Measurements from ENCODE around the gene DNLZ.
"Not testable (repeated sequence)": the region's sequence is repeated elsewhere in the genome, so short reads cannot be mapped to it uniquely, and the experiment has no call there.

Gene DNLZ

DNA sequence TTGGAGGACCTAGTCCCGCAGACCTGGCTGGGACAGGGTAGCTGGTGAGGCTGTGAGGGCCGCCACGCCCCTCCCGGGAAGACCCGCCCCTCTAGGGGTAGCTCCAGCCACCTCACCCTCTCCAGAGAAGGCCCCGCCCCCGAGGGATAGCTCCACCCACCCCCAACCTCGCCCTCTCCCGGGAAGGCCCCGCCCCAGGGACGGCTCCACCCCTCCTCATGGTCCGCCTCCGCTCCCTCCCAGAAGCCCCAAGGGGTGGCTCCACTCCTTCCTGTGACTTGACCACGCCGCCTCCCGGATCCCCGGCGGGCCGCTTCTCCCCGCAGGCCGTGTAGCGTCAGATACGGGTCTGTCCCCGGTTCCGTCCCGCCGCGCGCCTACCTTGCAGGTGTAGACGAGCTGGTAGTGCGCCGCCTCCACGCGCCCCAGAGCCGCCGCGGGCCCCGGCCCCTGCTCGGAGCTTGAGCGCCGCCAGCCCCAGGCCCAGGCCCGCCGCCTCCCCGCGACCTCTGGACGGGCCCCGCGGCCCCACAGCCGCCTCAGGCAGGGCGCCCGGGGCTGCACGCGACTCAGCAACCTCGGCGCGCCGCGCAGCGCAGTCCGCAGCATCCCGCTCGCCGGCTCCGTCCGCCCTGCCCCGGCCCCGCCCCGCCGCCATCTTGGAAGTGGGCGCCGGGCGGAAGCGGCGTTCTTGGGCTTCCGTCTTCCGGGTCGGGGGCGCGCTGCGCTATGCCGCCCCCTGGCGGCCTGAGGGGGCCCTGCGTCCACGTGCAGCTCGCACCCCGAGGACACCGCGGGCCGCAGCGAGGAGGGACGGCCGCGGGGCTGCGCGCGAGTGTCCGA is at the start of gene DNLZ:
TSS of gene DNLZ (minus strand) at position 639 of the 843 bp plus-strand sequence. CDS start at position 609, 30 bp downstream.
- Histone ChIP-seq H3K9ac (ENCODE audit: low read depth, low read length) (peak within 1 kb of the TSS; percentile 85), H3K36me3 (ENCODE audit: insufficient read depth, low read length) (no peaks in the 10 kb centered on the region), H3K4me1 (ENCODE audit: insufficient read depth, low read length) (peaks cover 4% of the 10 kb centered on the region; the same call in 1 of the 2 replicates), H3K9me3 (ENCODE audit: control insufficient read depth, insufficient read depth, low read length) (no peaks in the 10 kb centered on the region)

DNA sequence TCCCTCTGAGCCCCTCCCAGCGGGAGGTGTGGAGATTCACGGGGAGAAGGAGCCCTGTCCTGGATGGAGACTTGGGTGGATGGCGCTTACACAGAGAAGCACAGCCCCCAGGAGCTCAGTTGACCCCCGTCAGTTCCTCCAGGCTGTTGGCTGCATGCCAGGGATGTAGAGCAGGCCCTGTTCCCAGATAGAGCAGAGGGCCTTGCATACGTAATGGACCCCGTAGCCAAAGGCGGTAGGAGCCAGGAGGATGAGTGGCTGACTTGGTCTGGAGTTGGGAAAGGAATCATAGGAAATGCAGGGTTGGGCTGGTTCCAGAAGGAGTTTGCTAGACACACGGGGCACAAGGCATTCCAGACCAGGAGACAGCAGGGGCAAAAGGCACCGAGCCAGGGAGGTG is 49.4 kb upstream of the DNLZ start:
- Histone ChIP-seq H3K36me3 (ENCODE audit: insufficient read depth, low read length) (peaks cover 26% of the 10 kb centered on the region), H3K9me3 (ENCODE audit: control insufficient read depth, insufficient read depth, low read length) (no peaks in the 10 kb centered on the region), H3K9ac (ENCODE audit: low read depth, low read length) (no peak overlapping the region), H3K4me1 (ENCODE audit: insufficient read depth, low read length) (no peaks in the 10 kb centered on the region; the same call in 1 of the 2 replicates)

DNA sequence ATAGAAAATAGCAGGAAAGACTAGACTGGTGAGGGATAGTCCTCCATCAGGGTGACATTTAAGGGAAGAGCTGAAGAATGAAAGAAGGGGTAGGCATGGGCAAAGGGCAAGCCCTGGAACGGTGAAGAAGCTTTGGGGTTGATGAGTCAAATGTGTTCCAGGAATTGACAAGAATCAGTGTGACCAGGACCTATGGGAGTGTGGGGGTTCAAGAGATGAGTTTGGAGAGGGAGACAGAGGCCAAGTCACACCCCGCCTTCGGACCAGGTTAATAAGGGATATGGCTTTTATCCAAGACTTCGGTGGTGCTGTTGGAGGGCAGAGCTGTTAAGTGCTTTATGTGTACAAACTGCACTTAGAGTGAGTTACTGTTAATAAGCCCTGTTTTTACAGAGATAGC is 47.8 kb upstream of the DNLZ start:
- H3K9ac ChIP-seq (ENCODE audit: low read depth, low read length): peak overlapping the region; percentile 73
- H3K36me3 ChIP-seq (ENCODE audit: insufficient read depth, low read length): peaks cover 23% of the 10 kb centered on the region; the same call in 1 of the 2 replicates
- no peaks in the 10 kb centered on the region for H3K9me3 ChIP-seq (ENCODE audit: control insufficient read depth, insufficient read depth, low read length)
- H3K4me1 ChIP-seq (ENCODE audit: insufficient read depth, low read length): no peaks in the 10 kb centered on the region; the same call in 1 of the 2 replicates

DNA sequence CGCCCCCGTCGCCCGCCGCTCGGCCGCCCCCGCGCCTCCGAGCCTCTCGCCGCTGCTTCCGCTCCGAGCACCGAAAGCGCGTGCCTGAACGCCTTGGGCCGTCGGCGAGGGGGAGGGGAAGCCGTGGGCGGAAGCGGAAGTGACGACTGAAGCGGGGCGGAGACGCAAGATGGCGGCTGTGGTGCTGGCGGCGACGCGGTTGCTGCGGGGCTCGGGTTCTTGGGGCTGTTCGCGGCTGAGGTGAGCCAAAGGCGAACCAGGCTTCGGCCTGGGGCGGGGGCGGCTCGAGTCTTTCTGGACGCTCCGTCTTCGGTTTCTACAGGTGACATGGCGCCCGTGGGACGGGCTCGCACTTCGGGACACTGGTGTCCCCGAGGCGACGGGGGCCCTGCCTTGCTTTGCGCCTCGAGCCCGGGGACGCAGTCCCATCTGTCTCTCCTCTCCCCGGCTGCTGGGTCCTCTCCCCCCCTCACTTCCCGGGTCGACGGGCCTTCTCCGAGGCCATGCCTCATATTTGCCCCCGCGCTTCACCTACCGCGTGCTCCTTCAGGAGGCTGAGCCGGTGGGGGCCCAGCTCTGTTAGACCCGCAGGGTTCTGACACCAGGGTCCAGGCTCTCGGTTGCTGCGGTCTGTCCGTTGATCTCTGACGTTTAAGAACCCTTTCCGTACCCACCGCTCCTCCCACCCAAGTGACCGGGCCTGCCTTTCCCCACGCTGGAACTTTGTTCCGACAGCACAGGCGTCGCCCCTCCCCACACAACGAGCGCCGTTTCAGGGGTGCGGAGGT is 47.1 kb upstream of the DNLZ start, which contains the start of the genes ENTR1 and PMPCA:
TSS of gene ENTR1 (minus strand) at position 115 of the 788 bp plus-strand sequence. CDS start 217 bp downstream, outside the sequence.
TSS of gene PMPCA (plus strand) at position 159 of the 788 bp plus-strand sequence. CDS start at position 170, 11 bp downstream.
- Histone ChIP-seq H3K9ac (ENCODE audit: low read depth, low read length) (peak within 1 kb of the TSS; percentile 74), H3K9me3 (ENCODE audit: control insufficient read depth, insufficient read depth, low read length) (no peaks in the 10 kb centered on the region), H3K36me3 (ENCODE audit: insufficient read depth, low read length) (peaks cover 24% of the 10 kb centered on the region; the same call in 1 of the 2 replicates), H3K4me1 (ENCODE audit: insufficient read depth, low read length) (no peaks in the 10 kb centered on the region; the same call in 1 of the 2 replicates)

DNA sequence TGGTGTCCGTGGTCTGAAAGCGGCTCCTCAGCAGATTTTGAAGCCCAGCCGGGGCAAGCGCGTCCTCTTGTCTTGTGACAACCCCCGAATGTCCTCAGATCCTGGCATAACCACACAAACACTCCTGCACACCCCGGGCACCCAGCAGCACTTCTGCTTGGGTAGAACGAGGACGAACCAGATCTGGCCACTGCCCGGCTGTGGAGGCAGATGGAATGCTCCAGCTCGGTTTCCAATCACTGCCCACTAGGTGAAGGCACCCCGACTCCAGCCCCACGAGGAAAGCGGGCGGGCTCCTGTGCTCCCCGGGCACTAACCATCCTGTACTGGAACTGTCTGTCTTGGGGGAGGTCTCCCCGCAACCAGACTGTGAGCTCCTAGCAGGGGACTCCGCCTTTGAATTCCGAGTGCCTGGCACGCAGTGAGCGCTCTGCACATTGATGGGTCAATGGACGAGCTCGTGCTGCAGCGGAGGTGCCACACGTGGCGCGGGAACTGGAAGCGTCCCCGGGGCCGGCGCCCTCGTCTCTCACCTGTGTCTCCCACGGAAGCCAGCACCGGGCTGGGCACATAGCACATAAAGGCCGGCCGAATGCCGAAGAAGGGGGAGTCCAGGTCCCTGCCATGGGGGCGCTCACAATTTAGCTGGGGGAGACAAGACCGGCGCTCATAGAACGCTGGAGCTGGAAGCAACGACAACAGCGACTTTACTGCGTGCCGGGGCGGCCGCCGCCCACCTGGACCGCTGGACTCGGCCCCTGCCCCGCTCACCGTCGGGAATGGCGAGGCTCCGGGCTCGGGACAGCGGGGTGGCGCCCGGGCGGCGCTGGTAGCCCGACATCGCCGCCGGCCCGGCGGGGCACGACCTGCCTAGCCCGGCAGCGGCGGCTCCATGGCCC is 46.3 kb upstream of the DNLZ start:
- peak overlapping the region; percentile 74 for H3K9ac ChIP-seq (ENCODE audit: low read depth, low read length)
- peaks cover 27% of the 10 kb centered on the region for H3K36me3 ChIP-seq (ENCODE audit: insufficient read depth, low read length)
- H3K9me3 ChIP-seq (ENCODE audit: control insufficient read depth, insufficient read depth, low read length): no peaks in the 10 kb centered on the region
- H3K4me1 ChIP-seq (ENCODE audit: insufficient read depth, low read length): no peaks in the 10 kb centered on the region; the same call in 1 of the 2 replicates

DNA sequence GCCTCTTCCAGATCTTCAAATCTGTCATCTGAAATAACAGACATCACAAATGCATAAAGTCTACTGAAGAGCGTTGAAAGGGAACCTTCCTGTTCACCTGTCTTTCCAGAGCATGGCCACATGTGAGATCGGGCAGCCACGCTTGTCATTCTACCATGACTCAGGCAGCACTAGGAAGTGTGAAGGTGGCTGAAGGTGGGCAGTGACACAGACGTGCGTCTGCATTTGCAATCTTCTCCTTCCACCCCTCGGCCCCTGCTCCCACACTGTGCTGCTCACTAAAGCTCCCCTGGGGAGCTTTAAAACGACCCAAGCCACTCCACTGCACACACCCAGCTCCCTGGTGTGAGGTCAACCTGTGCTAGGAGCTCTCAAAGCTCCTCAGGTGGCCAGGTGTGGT is 44.4 kb upstream of the DNLZ start:
- Histone ChIP-seq H3K9me3 (ENCODE audit: control insufficient read depth, insufficient read depth, low read length) (no peaks in the 10 kb centered on the region), H3K4me1 (ENCODE audit: insufficient read depth, low read length) (no peaks in the 10 kb centered on the region; the same call in 1 of the 2 replicates), H3K36me3 (ENCODE audit: insufficient read depth, low read length) (peaks cover 25% of the 10 kb centered on the region), H3K9ac (ENCODE audit: low read depth, low read length) (no peak overlapping the region)

DNA sequence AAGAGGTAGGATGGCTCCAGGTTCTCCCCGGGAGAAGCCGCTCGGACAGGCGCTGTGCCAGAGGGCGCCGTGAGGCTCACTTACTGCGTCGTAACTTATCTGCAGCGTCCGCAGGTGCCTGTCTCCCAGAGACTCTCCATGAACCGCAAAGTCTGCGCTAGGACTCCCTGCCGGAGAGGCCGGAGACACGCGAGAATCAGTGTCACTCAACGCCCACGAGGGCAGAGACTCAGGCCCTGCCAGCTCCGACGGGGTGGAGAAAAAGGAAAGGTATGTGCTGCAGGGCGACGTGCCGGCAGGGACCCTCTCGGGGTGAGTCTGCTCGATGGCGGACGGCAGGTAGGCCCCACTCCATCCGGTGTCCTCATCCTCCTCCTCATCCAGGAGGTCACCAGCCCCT is 43.5 kb upstream of the DNLZ start:
- H3K9me3 ChIP-seq (ENCODE audit: control insufficient read depth, insufficient read depth, low read length); H3K4me1 ChIP-seq (ENCODE audit: insufficient read depth, low read length); H3K9ac ChIP-seq (ENCODE audit: low read depth, low read length): not testable (repeated sequence)
- H3K36me3 ChIP-seq (ENCODE audit: insufficient read depth, low read length): peaks cover 22% of the 10 kb centered on the region

DNA sequence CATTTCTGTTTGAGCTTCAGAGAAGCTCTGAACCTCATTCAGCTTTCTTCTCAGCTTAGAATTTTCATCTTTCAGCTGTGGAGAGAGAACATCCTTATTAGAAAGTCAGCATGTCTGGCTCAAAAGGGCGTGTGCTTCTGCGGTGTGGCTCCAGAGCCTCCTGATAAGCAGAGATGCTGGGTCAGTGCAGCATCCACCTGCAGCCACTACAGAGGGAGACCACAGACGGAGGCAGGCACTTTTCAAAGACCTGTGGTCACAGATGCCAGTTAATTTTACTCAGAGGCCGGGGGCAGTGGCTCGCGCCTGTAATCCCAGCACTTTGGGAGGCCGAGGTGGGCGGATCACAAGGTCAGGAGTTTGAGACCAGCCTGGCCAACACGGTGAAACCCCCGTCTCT is 42.4 kb upstream of the DNLZ start:
- H3K9me3 ChIP-seq (ENCODE audit: control insufficient read depth, insufficient read depth, low read length); H3K4me1 ChIP-seq (ENCODE audit: insufficient read depth, low read length); H3K9ac ChIP-seq (ENCODE audit: low read depth, low read length): not testable (repeated sequence)
- peaks cover 26% of the 10 kb centered on the region for H3K36me3 ChIP-seq (ENCODE audit: insufficient read depth, low read length)

DNA sequence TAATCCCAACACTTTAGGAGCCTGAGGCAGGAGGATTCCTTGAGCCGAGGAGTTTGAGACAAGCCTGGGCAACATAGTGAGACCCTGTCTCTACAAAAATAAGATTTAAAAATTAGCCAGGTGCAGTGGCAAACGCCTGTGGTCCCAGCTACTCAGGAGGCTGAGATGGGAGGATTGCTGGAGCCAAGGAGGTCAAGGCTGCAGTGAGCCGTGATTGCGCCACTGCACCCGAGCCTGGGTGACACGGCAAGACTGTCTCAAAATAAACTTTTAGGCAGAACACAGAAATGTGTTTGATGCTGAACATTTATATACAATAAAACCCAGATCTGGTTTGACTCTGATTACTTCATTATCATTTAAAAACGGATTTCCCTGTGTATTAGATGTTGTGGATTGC is 41.9 kb upstream of the DNLZ start:
- Histone ChIP-seq H3K9ac (ENCODE audit: low read depth, low read length) (no peak overlapping the region), H3K9me3 (ENCODE audit: control insufficient read depth, insufficient read depth, low read length) (no peaks in the 10 kb centered on the region), H3K4me1 (ENCODE audit: insufficient read depth, low read length) (no peaks in the 10 kb centered on the region), H3K36me3 (ENCODE audit: insufficient read depth, low read length) (peaks cover 26% of the 10 kb centered on the region)

DNA sequence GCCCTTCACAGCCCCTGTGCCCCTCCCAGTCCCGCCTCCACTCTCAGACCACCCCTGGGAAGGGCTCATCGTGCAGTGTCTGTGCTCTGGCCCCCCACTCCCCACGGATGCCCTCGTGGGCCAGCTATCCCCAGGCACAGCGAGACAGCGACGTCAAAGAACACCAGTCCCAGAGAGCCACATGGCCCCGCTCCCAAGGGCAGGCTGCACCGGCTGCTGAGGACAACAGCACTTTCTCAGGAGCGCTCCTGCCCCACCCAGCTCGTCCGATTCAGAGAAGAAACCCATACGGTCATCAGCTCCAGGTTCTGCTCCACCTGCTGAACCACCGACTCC is 41.2 kb upstream of the DNLZ start:
- H3K36me3 ChIP-seq (ENCODE audit: insufficient read depth, low read length): peaks cover 26% of the 10 kb centered on the region
- H3K9ac ChIP-seq (ENCODE audit: low read depth, low read length): no peak overlapping the region
- H3K4me1 ChIP-seq (ENCODE audit: insufficient read depth, low read length): no peaks in the 10 kb centered on the region
- H3K9me3 ChIP-seq (ENCODE audit: control insufficient read depth, insufficient read depth, low read length): no peaks in the 10 kb centered on the region

DNA sequence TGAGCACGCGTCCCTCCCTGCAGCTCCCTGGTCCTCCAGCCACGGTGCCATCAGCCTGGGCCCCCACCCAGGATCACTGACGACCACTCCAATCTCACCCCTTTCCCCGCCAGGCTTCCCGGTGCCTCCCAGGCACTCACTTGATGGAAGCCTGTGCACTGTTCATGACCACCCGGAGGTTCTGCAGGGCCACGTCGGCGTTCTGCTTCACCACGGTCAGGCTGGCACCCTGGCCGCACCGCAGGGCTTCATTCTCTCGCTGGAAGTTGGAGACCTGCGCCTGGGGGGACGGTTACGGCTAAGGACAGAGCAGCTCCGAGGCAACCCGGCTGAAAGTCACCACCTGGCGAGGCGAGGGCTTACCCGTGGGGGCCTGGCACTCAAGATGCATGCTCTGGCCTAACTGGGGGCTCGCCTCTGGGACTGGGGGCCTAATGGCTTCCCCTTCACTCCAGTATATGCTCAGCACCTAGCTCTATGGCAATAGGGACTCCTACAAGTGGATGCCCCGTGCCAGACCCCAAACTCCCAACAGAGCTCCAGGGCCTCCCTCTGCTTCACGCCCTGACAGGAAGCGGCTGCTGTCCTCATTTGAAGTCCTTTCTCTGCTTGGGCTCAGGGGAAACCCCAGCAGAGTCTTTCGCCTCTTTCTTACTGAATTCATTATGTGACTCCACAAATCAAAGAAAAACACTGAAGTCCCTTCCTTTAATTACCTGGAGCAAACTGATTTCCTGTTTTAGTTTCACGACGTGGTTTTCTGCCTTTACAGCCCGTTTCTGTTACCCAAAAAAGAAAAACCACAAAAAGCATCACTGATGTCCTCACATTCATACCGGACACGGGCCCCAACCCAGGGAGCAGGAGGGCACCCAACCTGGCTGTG is 40.6 kb upstream of the DNLZ start:
- Histone ChIP-seq H3K9me3 (ENCODE audit: control insufficient read depth, insufficient read depth, low read length) (no peaks in the 10 kb centered on the region), H3K4me1 (ENCODE audit: insufficient read depth, low read length) (no peaks in the 10 kb centered on the region), H3K9ac (ENCODE audit: low read depth, low read length) (no peak overlapping the region), H3K36me3 (ENCODE audit: insufficient read depth, low read length) (peaks cover 26% of the 10 kb centered on the region)

DNA sequence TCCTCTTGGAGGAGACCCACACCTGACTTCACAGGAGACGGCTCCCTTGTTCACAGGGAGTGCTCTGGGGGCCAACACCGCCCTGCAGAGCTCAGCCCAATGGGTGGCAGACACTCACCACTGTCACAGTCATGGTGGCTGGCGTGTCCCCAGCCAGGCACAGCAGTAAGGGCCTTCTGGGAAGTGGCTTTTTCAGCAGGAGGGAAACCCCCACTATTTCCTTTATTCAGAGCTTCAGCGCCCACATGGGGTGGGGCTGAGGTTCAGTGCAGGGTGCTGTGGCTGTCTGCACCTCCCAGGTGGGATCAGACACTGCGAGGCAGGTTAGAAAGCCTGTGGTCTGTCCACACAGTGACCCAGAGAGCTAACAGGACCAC is 40.0 kb upstream of the DNLZ start:
- Histone ChIP-seq H3K9me3 (ENCODE audit: control insufficient read depth, insufficient read depth, low read length) (no peaks in the 10 kb centered on the region), H3K4me1 (ENCODE audit: insufficient read depth, low read length) (no peaks in the 10 kb centered on the region), H3K9ac (ENCODE audit: low read depth, low read length) (no peak overlapping the region), H3K36me3 (ENCODE audit: insufficient read depth, low read length) (peaks cover 26% of the 10 kb centered on the region)

DNA sequence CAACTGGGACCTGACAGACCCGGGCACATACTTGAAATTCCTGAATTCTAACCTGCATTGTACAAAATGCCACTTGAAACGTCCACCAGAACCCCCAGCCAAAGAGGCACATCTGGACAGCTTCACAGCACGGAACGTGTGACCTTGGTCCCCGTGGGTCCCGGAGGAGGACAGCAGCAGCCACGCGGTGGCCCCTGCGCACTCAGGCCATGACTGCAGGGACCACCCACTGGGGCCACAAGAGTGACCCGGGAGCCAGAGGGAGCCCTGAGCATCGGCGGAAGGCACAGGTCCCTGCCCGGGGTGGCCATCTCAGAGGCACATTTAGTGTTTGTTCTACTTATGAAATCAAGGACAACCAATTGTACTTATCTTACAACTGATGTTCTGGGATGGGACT is 38.5 kb upstream of the DNLZ start:
- Histone ChIP-seq H3K9me3 (ENCODE audit: control insufficient read depth, insufficient read depth, low read length) (no peaks in the 10 kb centered on the region), H3K4me1 (ENCODE audit: insufficient read depth, low read length) (no peaks in the 10 kb centered on the region), H3K9ac (ENCODE audit: low read depth, low read length) (no peak overlapping the region), H3K36me3 (ENCODE audit: insufficient read depth, low read length) (peaks cover 18% of the 10 kb centered on the region)

All from ES-I3 (cell line).